Upper lobe of left lung (tissue), 4 donors: ENCODE measurements around the gene MYO9B.

Experiments
- CTCF ChIP-seq, 6 experiments: fragments of 450-650 bp in 4 of 6; fragments of 200-600 bp in 2 of 6; sonication (generic) in 2 of 6; IDR thresholded peaks; one replicate each; pipeline ENCODE4 v1.5.1; 2016 to 2019; ENCODE audit warnings: antibody characterized with exemption in 6 of 6
- POLR2A ChIP-seq, 4 donors: fragments of 450-650 bp; IDR thresholded peaks; one replicate each; pipeline ENCODE4 v1.5.1; 2016 to 2017; ENCODE audit warnings: antibody characterized with exemption in 4 of 4, mild to moderate bottlenecking in 2 of 4
- POLR2AphosphoS5 ChIP-seq, 2 donors: sonication (generic); formaldehyde crosslinking; IDR thresholded peaks; one replicate each; pipeline ENCODE4 v1.5.1; 2017; ENCODE audit warnings: antibody characterized with exemption in 2 of 2

- TF ChIP-seq POLR2A (IDR thresholded peaks at IDR 0.05) (no peak), CTCF (IDR thresholded peaks at IDR 0.05) (no peak), POLR2AphosphoS5 (IDR thresholded peaks at IDR 0.05) (no peak)
Measured at GRCh38 chr19:17061691-17062090, 13.9 kb upstream of the MYO9B start.
